Measurements from ENCODE around the gene RNF41.
A peak's percentile ranks its signal among the peaks of the same experiment; 100 is the strongest.
"Not testable (repeated sequence)": the region's sequence is repeated elsewhere in the genome, so short reads cannot be mapped to it uniquely, and the experiment has no call there.

The RNF41 gene

DNA sequence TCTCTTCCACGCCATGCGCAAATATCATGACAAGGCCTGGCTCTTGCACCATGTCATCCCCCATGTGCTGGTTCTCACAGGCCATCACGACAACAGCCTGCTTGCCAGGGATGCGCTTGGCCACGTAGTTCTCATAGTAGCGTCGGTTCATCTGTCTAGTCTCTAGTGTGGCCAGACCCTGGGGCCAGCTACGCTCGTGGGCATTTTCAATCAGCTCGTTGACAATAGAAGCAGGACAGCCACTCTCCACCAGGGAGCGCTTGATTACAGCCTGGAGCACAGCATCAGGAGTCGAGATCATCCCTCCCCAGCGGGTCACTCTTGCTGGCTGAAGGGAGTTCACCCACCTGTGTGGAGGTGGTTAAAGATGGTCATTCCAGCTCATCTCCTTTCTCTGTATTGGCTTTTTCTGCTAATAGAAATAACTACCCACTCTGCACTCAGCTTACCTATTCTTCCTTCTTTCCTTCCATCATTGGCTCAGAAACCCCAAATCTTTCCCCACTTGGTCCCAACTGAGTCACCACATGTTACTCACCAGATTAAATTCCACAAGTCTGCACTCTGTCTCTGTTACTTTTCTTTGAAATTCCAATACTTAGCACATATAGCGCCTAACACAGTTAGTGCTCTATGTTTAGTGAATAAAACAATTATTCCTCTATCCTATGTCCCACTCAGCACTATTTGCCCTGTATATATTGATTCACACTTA, 15.1 kb downstream of the RNF41 start:
- DNase-seq, result no peak

- no peak for DNase-seq
Measured at GRCh38 chr12:56205445-56205844, 16.3 kb downstream of the RNF41 start.

DNA sequence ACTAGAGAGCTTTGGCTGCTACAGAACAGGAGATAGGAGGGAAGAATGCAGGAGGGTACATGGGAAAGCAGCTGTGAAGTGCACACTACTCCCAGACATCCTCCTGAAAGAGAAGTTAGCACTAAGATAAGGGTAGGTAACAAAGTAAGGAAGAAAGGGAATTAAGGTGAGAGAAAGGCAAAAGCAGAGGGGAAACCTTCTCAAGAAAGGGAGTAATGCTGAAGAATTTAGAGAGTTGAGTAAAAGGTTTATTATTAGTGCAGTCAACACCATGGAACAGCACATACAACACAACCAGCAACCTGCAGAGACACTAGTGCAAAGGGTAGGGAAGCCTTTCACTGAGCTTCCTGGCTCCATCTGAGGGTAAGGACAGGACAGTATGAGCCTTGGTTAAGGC, 17.4 kb downstream of the RNF41 start:
- DNase-seq, result no peak

GRCh38 chr12:56202838-56203237, 18.9 kb downstream of the RNF41 start:
- no peak for DNase-seq

GRCh38 chr12:56202366-56202765, 19.4 kb downstream of the RNF41 start:
- DNase-seq, result no peak

- no peak for DNase-seq
Measured at GRCh38 chr12:56198836-56199235, 22.9 kb downstream of the RNF41 start.

DNA sequence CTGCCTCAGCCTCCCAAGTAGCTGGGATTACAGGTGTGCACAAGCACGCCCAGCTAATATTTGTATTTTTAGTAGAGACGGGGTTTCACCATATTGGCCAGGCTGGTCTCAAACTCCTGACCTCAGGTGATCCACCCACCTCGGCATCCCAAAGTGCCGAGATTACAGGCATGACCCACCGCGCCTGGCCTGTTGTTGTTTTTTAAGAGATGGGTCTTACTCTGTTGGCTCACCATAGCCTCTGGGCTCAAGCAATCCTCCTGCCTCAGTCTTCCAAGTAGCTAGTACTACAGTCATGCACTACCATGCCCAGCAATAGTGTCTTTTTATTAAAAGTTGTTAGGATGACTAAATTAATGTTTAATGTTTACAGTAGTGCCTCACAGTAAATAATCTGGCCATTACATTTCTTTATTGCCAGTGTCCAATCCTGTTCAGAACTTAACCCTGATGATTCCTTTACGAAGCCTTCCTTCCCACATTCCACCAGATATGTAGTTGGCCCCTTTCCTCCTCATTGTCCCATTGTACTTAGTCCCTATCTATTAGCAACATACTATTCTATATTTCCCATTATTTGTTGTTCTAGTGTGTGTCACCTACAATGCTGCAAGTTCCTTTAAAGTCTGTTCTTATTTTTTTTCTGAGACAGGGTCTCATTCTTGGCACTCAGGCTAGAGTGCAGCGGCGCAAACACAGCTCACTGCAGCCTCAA, 23.6 kb downstream of the RNF41 start:
- no peak for DNase-seq

GRCh38 chr12:56196818-56197550, 24.7 kb downstream of the RNF41 start:
- DNase-seq, result not testable (repeated sequence)

DNA sequence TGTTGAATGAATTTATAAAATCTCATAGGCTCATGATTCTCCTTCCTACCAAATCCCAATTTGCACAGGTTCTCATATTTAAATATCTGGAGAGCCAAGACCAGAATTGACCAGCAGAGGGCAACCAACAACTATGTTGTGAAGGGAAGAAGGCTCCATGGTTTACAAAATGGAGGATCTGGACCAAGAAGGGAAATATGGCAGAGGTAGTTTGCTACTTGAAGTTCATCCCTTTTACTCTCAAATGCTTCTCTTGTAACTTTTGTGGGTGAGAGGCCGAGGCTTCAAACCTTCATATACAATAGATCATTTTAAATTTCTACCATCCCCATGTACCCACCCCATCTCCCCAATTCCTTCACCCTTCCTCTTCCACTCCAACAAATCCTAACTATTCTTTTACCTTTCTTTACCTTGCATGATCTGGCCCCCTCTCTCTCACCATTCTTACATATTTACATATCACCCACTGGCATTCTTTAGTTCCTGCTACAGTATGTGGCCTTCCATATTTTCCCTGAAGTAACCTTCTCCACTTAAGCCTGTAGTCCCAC, 28.6 kb downstream of the RNF41 start:
- peak; percentile 90 for DNase-seq

- no peak for DNase-seq
Measured at GRCh38 chr12:56192582-56192981, 29.1 kb downstream of the RNF41 start.

- DNase-seq, result no peak
Measured at GRCh38 chr12:56190695-56191155, 31.0 kb downstream of the RNF41 start.

- peak; percentile 92 for DNase-seq
Measured at GRCh38 chr12:56189918-56190694, 31.6 kb downstream of the RNF41 start.

GRCh38 chr12:56189099-56189917, 32.4 kb downstream of the RNF41 start, which contains the start of gene SMARCC2:
Gene SMARCC2, minus strand, starts transcription at chr12:56189483. Its CDS starts 22 bp downstream, at chr12:56189461.
- DNase-seq, result peak; percentile 90

DNA sequence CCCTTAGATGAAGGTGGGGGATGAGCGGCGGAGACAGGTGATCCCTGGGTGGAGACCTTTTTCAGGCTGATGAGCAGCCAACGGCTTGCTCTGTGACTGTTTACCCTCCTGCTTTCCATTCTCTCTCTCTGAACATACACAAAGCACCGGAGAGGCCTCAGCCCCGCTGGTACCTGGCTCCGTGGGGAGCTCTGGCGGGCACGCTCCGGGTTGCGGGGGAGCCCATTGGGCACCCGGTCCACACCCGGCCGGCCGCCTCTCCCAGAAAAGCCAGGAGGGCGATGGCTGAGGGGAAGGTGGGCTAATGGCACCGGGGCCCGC, 33.0 kb downstream of the RNF41 start:
- no peak for DNase-seq

GRCh38 chr12:56188131-56188777, 33.5 kb downstream of the RNF41 start:
- no peak for DNase-seq

- no peak for DNase-seq
Measured at GRCh38 chr12:56186957-56187356, 34.8 kb downstream of the RNF41 start.

DNA sequence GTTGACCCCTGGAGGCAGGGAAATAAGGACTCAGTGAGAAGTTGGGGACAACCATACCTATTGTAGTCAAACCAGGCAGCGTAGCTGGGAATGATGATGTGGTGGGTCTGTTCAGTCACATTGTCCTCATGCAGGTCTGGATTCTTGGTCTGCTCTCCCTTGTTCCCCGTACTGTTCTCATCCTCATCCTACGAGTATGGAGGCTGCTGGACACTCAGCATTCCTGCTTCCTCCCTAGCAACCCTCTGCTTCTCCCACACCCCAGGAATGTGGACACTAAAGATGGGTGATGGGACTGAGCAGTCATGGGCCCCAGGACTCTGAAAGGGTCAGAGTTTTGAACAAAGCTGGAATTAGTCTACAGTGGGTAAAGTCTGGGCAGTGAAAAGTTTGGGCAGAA, 43.4 kb downstream of the RNF41 start:
- DNase-seq, result no peak

DNA sequence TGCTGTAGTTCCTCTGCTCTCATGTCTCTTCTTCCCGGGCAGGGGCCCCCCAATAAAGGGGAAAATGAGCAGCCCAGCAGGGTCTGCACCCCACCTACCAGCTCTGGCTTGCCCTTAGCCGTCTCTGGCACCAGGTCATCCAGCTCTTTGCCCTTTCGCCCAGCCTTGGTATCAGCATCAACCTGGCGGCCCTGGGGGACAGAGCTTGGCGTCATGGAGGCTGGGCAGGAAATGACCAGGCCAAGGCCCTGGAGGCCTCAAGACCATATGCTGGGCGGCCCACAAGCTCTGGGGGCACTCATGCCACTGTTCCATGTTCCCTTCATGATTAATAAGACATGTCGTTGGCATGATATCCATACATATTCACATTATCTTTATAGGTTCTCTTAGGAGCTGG, 48.9 kb downstream of the RNF41 start:
- DNase-seq, result no peak

DNA sequence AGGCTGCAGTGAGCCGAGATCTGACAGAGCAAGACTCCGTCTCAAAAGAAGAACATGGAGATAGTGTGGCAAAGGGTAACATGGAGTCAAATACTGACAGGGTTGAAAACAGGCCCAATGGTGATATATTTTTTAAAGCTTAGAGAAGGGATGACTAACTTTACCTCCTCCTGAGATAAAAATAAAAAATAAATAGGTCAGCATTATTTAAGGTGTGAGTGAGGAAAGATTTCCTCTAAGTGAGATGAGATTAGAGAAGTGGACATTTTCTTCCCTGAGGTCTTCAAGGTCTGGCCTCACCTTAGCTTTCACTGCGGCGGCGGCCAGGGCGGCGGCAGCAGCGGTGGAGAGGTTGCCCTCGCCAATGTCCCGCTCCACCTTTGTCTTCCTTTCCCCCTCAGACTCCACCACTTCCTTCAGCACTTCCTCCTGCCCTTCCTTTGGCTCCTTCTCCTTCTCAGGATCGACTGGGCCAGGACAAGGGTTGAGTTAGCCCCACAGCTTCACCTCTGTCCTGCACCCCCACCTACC, 52.4 kb downstream of the RNF41 start:
- DNase-seq, result no peak

DNA sequence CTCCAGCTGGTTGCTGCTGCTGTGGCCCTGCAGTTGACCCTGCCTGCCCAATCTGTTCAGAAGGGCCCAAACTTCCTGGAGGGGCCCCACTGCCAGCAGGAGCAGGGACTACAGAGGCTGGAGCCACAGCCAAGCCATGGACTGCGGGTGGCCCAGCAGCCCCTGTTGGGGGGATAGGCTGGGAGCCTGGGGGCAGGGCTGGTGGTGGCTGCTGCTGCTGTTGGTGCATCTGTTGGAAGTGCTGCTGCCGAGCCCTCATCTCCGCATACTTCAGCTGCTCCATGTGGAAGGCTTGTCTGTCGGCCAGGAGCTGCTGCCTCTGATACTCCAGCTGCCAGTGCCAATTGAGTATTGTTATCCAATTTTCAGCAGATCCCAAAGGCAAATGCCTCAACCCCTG, 56.4 kb downstream of the RNF41 start:
- DNase-seq, result no peak

- DNase-seq, result no peak
Measured at GRCh38 chr12:56164345-56164729, 57.4 kb downstream of the RNF41 start.
